ENCODE results near the gene JAZF1.

GRCh38 chr7:28176645-28177044 is 4.0 kb downstream of the JAZF1 start:
- no peak for TF ChIP-seq CTCF (IDR thresholded peaks at IDR 0.05; ENCODE audit: insufficient read depth, low read length, poor library complexity, severe bottlenecking)
- TF ChIP-seq EZH2phosphoT487 (conservative IDR thresholded peaks at IDR 0.05; ENCODE audit: low read length), result no peak

Measured in SU-DHL-6 (cell line).